ENCODE results near the gene DSTN. TPM values are rescaled to one million over a fixed set of nuclear protein-coding genes. Genes with fewer than 3 reads are reported as not detected.

The DSTN gene
- total and polyA plus RNA-seq, 2 donors (not counting 1 experiment from before 2014, with no cell fraction given), result 6.6 to 13.4 TPM

GRCh38 chr20:17645546-17646208 is 75.8 kb downstream of the DSTN start:
- no peak for DNase-seq
- no peaks in the 10 kb centered on the region for H4K20me1 ChIP-seq (ENCODE audit: control insufficient read depth, insufficient read depth, low read length, poor library complexity, severe bottlenecking)
- no peak overlapping the region for H3K9ac ChIP-seq (ENCODE audit: low read length)
- H3K79me2 ChIP-seq (ENCODE audit: control insufficient read depth, insufficient read depth, low read length), result peaks cover 19% of the 10 kb centered on the region
- ChIA-PET POLR2A (no interaction called here), CTCF (interaction anchor here (0.8 kb wide), 1 partner anchor 349 kb away, joined by 3 read pairs; no protein-coding TSS in a partner anchor)
- ATAC-seq (ENCODE audit: low read depth), result no peak
- no peak overlapping the region for H2AFZ ChIP-seq (ENCODE audit: insufficient read depth, low read depth, low read length, poor library complexity, severe bottlenecking)
- peaks cover 27% of the 10 kb centered on the region for H3K4me1 Mint-ChIP-seq
- no peak overlapping the region for H3K4me3 Mint-ChIP-seq
- H3K27ac ChIP-seq (ENCODE audit: low read length in 2 of 2), result no peak overlapping the region
- no peak overlapping the region for H3K27ac Mint-ChIP-seq
- intact Hi-C loops (cut with micrococcal nuclease), result loop anchor here (10.0 kb wide), 1 partner anchor 141 kb away; no protein-coding TSS in a partner anchor
- peaks cover 0 to 8% of the 10 kb centered on the region in 2 experiments for H3K36me3 ChIP-seq (replicated peaks in 1 of 2; ENCODE audit: control extremely low read depth in 1 of 2, control insufficient read depth in 1 of 2, extremely low read depth in 1 of 2, insufficient read depth in 2 of 2, low read length in 1 of 2)
- no peak for TF ChIP-seq CTCF (IDR thresholded peaks at IDR 0.05)
- TF ChIP-seq EZH2 (IDR thresholded peaks at IDR 0.05; ENCODE audit: borderline replicate concordance, insufficient read depth, low read depth, low read length, poor library complexity, severe bottlenecking), result no peak
- no peaks in the 10 kb centered on the region for H3K9me3 ChIP-seq (ENCODE audit: control extremely low read depth in 1 of 3, control insufficient read depth in 2 of 3, insufficient read depth in 1 of 3, low read length in 2 of 3)
- no peaks in the 10 kb centered on the region for H3K27me3 Mint-ChIP-seq
- peaks cover 12 to 25% of the 10 kb centered on the region in 2 donors for H3K4me1 ChIP-seq (ENCODE audit: control insufficient read depth in 2 of 2, insufficient read depth in 2 of 2, low read length in 2 of 2)
- H3K9me3 Mint-ChIP-seq (ENCODE audit: insufficient read depth), result no peaks in the 10 kb centered on the region
- no peak overlapping the region for H3K4me2 ChIP-seq (replicated peaks; ENCODE audit: low read depth, low read length, poor library complexity, severe bottlenecking)
- H3K27me3 ChIP-seq (replicated peaks in 1 of 4; ENCODE audit: control extremely low read depth in 1 of 4, control insufficient read depth in 3 of 4, insufficient read depth in 4 of 4, low read length in 3 of 4), result no peaks in the 10 kb centered on the region
- 95% methylated on average over 10 of the region's 10 CpGs for WGBS (ENCODE audit: insufficient coverage)
- H3K4me3 ChIP-seq (ENCODE audit: control extremely low read depth in 1 of 5, extremely low read depth in 1 of 5, insufficient read depth in 1 of 5, low read depth in 2 of 5, low read length in 4 of 5), result no peak overlapping the region

- no peaks in the 10 kb centered on the region for H3K27me3 ChIP-seq (replicated peaks in 1 of 4; ENCODE audit: control extremely low read depth in 1 of 4, control insufficient read depth in 3 of 4, insufficient read depth in 4 of 4, low read length in 3 of 4)
- no peak overlapping the region for H3K27ac ChIP-seq (ENCODE audit: low read length in 2 of 2)
- DNase-seq, result no peak
- H3K9me3 ChIP-seq (ENCODE audit: control extremely low read depth in 1 of 3, control insufficient read depth in 2 of 3, insufficient read depth in 1 of 3, low read length in 2 of 3), result no peaks in the 10 kb centered on the region
- H3K4me3 ChIP-seq (ENCODE audit: control extremely low read depth in 1 of 5, extremely low read depth in 1 of 5, insufficient read depth in 1 of 5, low read depth in 2 of 5, low read length in 4 of 5), result no peak overlapping the region
- H3K4me2 ChIP-seq (replicated peaks; ENCODE audit: low read depth, low read length, poor library complexity, severe bottlenecking), result no peak overlapping the region
- intact Hi-C loops (cut with micrococcal nuclease), result loop anchor here (10.0 kb wide), 1 partner anchor 142 kb away; no protein-coding TSS in a partner anchor
- no peaks in the 10 kb centered on the region for H3K27me3 Mint-ChIP-seq
- ChIA-PET CTCF (interaction anchor here (0.8 kb wide), 1 partner anchor 348 kb away, joined by 3 read pairs; no protein-coding TSS in a partner anchor), POLR2A (no interaction called here)
- no peak overlapping the region for H3K27ac Mint-ChIP-seq
- H3K4me3 Mint-ChIP-seq, result no peak overlapping the region
- ATAC-seq (ENCODE audit: low read depth), result no peak
- no peak overlapping the region for H2AFZ ChIP-seq (ENCODE audit: insufficient read depth, low read depth, low read length, poor library complexity, severe bottlenecking)
- peaks cover 0 to 6% of the 10 kb centered on the region in 2 experiments for H3K36me3 ChIP-seq (replicated peaks in 1 of 2; ENCODE audit: control extremely low read depth in 1 of 2, control insufficient read depth in 1 of 2, extremely low read depth in 1 of 2, insufficient read depth in 2 of 2, low read length in 1 of 2)
- H3K9ac ChIP-seq (ENCODE audit: low read length), result no peak overlapping the region
- no peaks in the 10 kb centered on the region for H4K20me1 ChIP-seq (ENCODE audit: control insufficient read depth, insufficient read depth, low read length, poor library complexity, severe bottlenecking)
- H3K4me1 ChIP-seq (ENCODE audit: control insufficient read depth in 2 of 2, insufficient read depth in 2 of 2, low read length in 2 of 2), result peaks cover 12 to 25% of the 10 kb centered on the region in 2 donors
- peaks cover 27% of the 10 kb centered on the region for H3K4me1 Mint-ChIP-seq
- H3K79me2 ChIP-seq (ENCODE audit: control insufficient read depth, insufficient read depth, low read length), result peaks cover 19% of the 10 kb centered on the region
- 69% methylated on average over 14 of the region's 14 CpGs for WGBS (ENCODE audit: insufficient coverage)
- no peaks in the 10 kb centered on the region for H3K9me3 Mint-ChIP-seq (ENCODE audit: insufficient read depth)
- TF ChIP-seq CTCF (IDR thresholded peaks at IDR 0.05), result no peak
- no peak for TF ChIP-seq EZH2 (IDR thresholded peaks at IDR 0.05; ENCODE audit: borderline replicate concordance, insufficient read depth, low read depth, low read length, poor library complexity, severe bottlenecking)
Observed at GRCh38 chr20:17646209-17646960, 76.5 kb downstream of the DSTN start.

All from B cell (primary cell).